Measurements from ENCODE around the gene SH3RF1. TPM values are rescaled to one million over a fixed set of nuclear protein-coding genes. Genes with fewer than 3 reads are reported as not detected.

Gene SH3RF1
- total and polyA plus RNA-seq, 4 donors, result 1.8 to 7.9 (median 3.5) TPM

- H3K36me3 ChIP-seq (ENCODE audit: control insufficient read depth in 4 of 4, insufficient read depth in 3 of 4, low read depth in 1 of 4, low read length in 3 of 4), result peaks cover 0 to 25% (median 2%) of the 10 kb centered on the region in 4 donors
- TF ChIP-seq YY1 (IDR thresholded peaks at IDR 0.05) (no peak), HNF4A (conservative IDR thresholded peaks at IDR 0.05) (no peak), RAD21 (IDR thresholded peaks at IDR 0.05) (no peak), ZBTB33 (IDR thresholded peaks at IDR 0.05) (no peak), NR2F2 (IDR thresholded peaks at IDR 0.05) (no peak), FOXA2 (IDR thresholded peaks at IDR 0.05) (no peak), ATF3 (IDR thresholded peaks at IDR 0.05) (no peak), RXRA (IDR thresholded peaks at IDR 0.05) (no peak), HNF4G (IDR thresholded peaks at IDR 0.05) (no peak), FOXA1 (IDR thresholded peaks at IDR 0.05) (no peak), EGR1 (IDR thresholded peaks at IDR 0.05; ENCODE audit: low read depth in 2 of 2) (no peak), JUND (IDR thresholded peaks at IDR 0.05) (no peak), TAF1 (conservative IDR thresholded peaks at IDR 0.05) (no peak), MAX (IDR thresholded peaks at IDR 0.05) (no peak), GABPA (IDR thresholded peaks at IDR 0.05 in 1 of 2, conservative IDR thresholded peaks at IDR 0.05 in 1 of 2) (no peak)
- TF ChIP-seq, protein P1, sequence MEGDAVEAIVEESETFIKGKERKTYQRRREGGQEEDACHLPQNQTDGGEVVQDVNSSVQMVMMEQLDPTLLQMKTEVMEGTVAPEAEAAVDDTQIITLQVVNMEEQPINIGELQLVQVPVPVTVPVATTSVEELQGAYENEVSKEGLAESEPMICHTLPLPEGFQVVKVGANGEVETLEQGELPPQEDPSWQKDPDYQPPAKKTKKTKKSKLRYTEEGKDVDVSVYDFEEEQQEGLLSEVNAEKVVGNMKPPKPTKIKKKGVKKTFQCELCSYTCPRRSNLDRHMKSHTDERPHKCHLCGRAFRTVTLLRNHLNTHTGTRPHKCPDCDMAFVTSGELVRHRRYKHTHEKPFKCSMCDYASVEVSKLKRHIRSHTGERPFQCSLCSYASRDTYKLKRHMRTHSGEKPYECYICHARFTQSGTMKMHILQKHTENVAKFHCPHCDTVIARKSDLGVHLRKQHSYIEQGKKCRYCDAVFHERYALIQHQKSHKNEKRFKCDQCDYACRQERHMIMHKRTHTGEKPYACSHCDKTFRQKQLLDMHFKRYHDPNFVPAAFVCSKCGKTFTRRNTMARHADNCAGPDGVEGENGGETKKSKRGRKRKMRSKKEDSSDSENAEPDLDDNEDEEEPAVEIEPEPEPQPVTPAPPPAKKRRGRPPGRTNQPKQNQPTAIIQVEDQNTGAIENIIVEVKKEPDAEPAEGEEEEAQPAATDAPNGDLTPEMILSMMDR (IDR thresholded peaks at IDR 0.05; ENCODE audit: low read depth, low read length, missing input control), result no peak
- TF ChIP-seq, protein P2, sequence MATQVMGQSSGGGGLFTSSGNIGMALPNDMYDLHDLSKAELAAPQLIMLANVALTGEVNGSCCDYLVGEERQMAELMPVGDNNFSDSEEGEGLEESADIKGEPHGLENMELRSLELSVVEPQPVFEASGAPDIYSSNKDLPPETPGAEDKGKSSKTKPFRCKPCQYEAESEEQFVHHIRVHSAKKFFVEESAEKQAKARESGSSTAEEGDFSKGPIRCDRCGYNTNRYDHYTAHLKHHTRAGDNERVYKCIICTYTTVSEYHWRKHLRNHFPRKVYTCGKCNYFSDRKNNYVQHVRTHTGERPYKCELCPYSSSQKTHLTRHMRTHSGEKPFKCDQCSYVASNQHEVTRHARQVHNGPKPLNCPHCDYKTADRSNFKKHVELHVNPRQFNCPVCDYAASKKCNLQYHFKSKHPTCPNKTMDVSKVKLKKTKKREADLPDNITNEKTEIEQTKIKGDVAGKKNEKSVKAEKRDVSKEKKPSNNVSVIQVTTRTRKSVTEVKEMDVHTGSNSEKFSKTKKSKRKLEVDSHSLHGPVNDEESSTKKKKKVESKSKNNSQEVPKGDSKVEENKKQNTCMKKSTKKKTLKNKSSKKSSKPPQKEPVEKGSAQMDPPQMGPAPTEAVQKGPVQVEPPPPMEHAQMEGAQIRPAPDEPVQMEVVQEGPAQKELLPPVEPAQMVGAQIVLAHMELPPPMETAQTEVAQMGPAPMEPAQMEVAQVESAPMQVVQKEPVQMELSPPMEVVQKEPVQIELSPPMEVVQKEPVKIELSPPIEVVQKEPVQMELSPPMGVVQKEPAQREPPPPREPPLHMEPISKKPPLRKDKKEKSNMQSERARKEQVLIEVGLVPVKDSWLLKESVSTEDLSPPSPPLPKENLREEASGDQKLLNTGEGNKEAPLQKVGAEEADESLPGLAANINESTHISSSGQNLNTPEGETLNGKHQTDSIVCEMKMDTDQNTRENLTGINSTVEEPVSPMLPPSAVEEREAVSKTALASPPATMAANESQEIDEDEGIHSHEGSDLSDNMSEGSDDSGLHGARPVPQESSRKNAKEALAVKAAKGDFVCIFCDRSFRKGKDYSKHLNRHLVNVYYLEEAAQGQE (IDR thresholded peaks at IDR 0.05), result no peak
- H3K9ac ChIP-seq (ENCODE audit: low read depth in 1 of 2, low read length in 2 of 2), result no peak overlapping the region
- H3K9me3 ChIP-seq (ENCODE audit: control insufficient read depth in 4 of 4, low read length in 3 of 4), result no peaks in the 10 kb centered on the region
- H3K27me3 ChIP-seq (ENCODE audit: control insufficient read depth in 4 of 4, insufficient read depth in 4 of 4, low read length in 3 of 4), result no peaks in the 10 kb centered on the region
- WGBS, result 96% methylated on average over 3 of the region's 3 CpGs
- no peak for DNase-seq (ENCODE audit: low spot score)
- no peak overlapping the region for H3K27ac ChIP-seq (ENCODE audit: low read depth in 1 of 2, low read length in 2 of 2)
- peaks cover 0 to 1% (median 0%) of the 10 kb centered on the region in 4 donors for H3K4me1 ChIP-seq (ENCODE audit: control insufficient read depth in 4 of 4, insufficient read depth in 4 of 4, low read length in 3 of 4)
- no peak overlapping the region for H3K4me3 ChIP-seq (ENCODE audit: low read depth in 1 of 3, low read length in 3 of 3)
Measured at GRCh38 chr4:169152098-169152497, 118.7 kb downstream of the SH3RF1 start.

Data from liver (tissue), 9 donors.